Mononuclear cell (primary cell): ENCODE data around the gene TECTA. TPM values are rescaled to one million over a fixed set of nuclear protein-coding genes. Genes with fewer than 3 reads are reported as not detected.
"Not testable (repeated sequence)": the region's sequence is repeated elsewhere in the genome, so short reads cannot be mapped to it uniquely, and the experiment has no call there.

Experiments used
- H3K27me3 ChIP-seq: 2 replicates; pipeline ENCODE4 v1.6.0; 2011; ENCODE audit warnings: low read length, control low read depth; ENCODE audit not compliant: insufficient read depth
- H3K4me1 ChIP-seq: 2 replicates; pipeline ENCODE4 v1.5.1; 2011; ENCODE audit warnings: mild to moderate bottlenecking, low read length, control low read depth; ENCODE audit not compliant: insufficient read depth
- H3K4me3 ChIP-seq: 2 replicates; pipeline ENCODE4 v1.5.1; 2011; ENCODE audit warnings: mild to moderate bottlenecking, low read length, moderate library complexity
- H3K9me3 ChIP-seq: 2 replicates; pipeline ENCODE4 v1.5.1; 2011; ENCODE audit warnings: low read depth, mild to moderate bottlenecking, control low read depth, low read length
- total RNA-seq: library from RNA; depleted of rRNA; stranded (reverse); fragments of >200 nt; gene quantifications from one replicate; pipeline ENCODE4 v1.2.3, GENCODE V29; 2012

TECTA gene
- total RNA-seq, 1 donor, result 0.10 TPM

DNA sequence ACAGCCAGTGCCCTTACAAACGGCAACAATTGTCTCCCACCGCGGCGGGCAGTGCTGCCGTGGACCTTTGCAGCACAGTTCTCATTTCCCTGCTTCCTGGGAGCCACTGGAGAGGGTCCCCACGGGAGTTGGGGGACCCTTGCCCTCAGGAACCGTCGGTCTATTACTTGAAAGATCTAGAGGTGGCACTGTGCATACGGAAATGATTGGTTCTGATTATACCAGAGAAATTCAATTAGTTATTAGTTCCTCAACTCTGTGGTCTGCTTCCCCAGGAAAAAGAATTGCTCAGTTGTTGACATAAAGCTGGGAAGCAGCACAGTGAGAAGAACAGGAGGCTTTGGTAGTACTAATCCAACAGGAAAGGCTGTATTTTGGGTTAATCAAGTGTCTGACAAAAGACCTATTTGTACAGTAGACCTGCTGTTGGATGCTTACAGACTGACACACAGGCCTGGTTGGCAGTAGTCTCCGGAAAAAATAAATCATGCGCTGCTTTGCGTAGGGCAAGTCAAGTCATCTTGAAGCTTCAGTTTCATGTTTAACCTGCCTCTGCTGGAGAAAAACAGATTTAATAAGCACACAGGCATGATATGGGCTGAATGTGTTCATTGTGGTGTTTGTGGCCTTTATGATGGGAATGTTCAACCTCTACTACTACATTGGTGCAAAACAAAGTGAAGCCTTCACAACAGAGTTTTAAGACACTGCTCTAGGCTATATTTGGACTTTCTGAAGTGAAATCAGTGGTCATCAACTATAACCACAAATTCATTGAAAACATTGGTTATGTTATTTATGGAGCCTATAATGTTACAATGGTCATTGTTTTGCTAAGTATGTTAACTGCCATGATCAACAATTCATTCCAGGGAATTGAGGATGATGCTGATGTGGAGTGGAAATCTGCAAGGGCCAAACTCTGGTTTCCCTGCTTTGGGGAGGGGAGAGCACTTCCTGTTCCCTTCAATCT, 136.9 kb downstream of the TECTA start:
- Histone ChIP-seq H3K9me3 (no peaks in the 10 kb centered on the region), H3K4me1 (no peaks in the 10 kb centered on the region), H3K27me3 (peaks cover 8% of the 10 kb centered on the region), H3K4me3 (no peak overlapping the region)

DNA sequence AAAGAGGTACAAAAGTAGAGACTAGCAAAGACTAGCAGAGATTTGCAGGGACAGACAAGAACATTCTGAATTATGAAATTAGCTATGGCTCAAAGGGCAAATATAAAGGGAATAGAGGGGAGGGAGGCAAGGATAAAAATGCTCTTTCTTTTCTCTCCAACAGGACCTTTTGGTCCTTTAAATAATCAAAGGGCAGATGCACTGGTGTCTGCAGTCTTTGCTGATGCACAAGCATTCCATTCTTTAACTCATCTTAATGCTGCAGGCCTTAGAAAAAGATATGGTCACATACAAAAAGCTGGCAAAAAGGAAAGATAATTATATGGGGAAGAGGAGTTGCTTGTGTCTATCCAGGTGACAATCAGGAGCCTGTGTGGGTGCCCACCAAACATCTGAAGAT, 137.9 kb downstream of the TECTA start:
- H3K4me1 ChIP-seq, result no peaks in the 10 kb centered on the region
- peaks cover 5% of the 10 kb centered on the region for H3K27me3 ChIP-seq
- H3K4me3 ChIP-seq, result no peak overlapping the region
- no peaks in the 10 kb centered on the region for H3K9me3 ChIP-seq

DNA sequence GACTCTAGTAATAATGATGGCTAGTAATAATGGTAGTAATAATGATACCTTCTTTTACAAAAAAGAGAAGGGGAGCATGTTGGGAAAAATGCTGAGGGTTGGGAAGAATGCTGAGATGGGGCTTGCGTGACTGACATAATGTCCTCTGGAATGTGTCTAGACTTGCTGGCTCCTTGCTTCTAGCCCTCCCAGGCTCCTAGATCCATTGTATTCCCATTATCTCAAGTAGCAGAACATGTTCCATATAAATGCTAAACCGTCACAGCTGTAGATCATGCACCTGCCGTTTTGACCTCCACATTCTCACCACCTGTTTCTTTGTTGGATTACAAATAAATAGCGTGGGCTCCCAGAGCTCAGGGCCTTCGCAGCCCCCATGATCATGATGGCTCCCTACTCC, 139.0 kb downstream of the TECTA start:
- not testable (repeated sequence) for H3K27me3 ChIP-seq, H3K4me3 ChIP-seq, H3K4me1 ChIP-seq, H3K9me3 ChIP-seq

- no peak overlapping the region for H3K4me3 ChIP-seq
- H3K4me1 ChIP-seq, result no peaks in the 10 kb centered on the region
- H3K9me3 ChIP-seq, result no peaks in the 10 kb centered on the region
- peaks cover 1% of the 10 kb centered on the region for H3K27me3 ChIP-seq
These were observed 139.7 kb downstream of the TECTA start for GRCh38 chr11:121240650-121241303.

Other genes with a start within 250 kb of the TECTA start
- gene TBCEL, start 77.1 kb upstream of the TECTA start, total RNA-seq, result 27.8 TPM
- gene SC5D, start 191.5 kb downstream of the TECTA start, total RNA-seq, result 79.0 TPM